GM12878 (cell line): ENCODE measurements around the gene MEDAG. TPM values are rescaled to one million over a fixed set of nuclear protein-coding genes. Genes with fewer than 3 reads are reported as not detected.

Source experiments
- ATF7 ChIP-seq: fragments of 450-650 bp; IDR thresholded peaks from 2 replicates; pipeline ENCODE4 v1.6.1; 2016; ENCODE audit warnings: low read depth, mild to moderate bottlenecking
- JUND ChIP-seq: IDR thresholded peaks from 2 replicates; pipeline ENCODE4 v1.6.1; 2012; ENCODE audit warnings: low read depth, mild to moderate bottlenecking, low read length, improper control_type of control experiment, moderate library complexity
- POLR2A ChIP-seq: IDR thresholded peaks from 2 replicates; pipeline ENCODE4 v1.6.1; 2011; ENCODE audit warnings: low read depth, mild to moderate bottlenecking, low read length
- ZBED1 ChIP-seq: IDR thresholded peaks from 2 replicates; pipeline ENCODE4 v1.6.1; 2016; ENCODE audit warnings: borderline replicate concordance
- ZNF207 ChIP-seq: fragments of 450-650 bp; IDR thresholded peaks from 2 replicates; pipeline ENCODE4 v1.6.1; 2014; ENCODE audit warnings: antibody characterized with exemption, mild to moderate bottlenecking, borderline replicate concordance
- polyA plus RNA-seq, 11 experiments: library from polyadenylated mRNA; depleted of rRNA in 4 of 11; unstranded in 6 of 11; stranded (reverse) in 5 of 11; fragments of >200 nt; fragmentation: Nextera tagmentation in 4 of 11; fragmentation: Illumina TruSeq in 1 of 11; extraction: Ambion mirVana in 4 of 11; extraction: Trizol in 1 of 11; gene quantifications; 1 replicate in 1 of 11; 2 replicates in 10 of 11; pipeline versions ENCODE4 v1.2.1 to v1.2.3, GENCODE V29; 2011 to 2016; ENCODE audit warnings: inconsistent platforms in 2 of 11, missing spikeins in 2 of 11, low read depth in 1 of 11
- total RNA-seq, 4 experiments: library from RNA; depleted of rRNA in 3 of 4; stranded (reverse); fragments of >200 nt in 3 of 4; fragmentation: Illumina TruSeq in 1 of 4; extraction: Trizol in 1 of 4; gene quantifications; 2 replicates each; pipeline versions ENCODE4 v1.2.1 to v1.2.3, GENCODE V29; 2013 to 2021
- TF ChIP-seq, protein P1 (sequence below): fragments of 450-650 bp; formaldehyde crosslinking; IDR thresholded peaks from 2 replicates; pipeline ENCODE4 v1.5.0; 2022; ENCODE audit warnings: mild to moderate bottlenecking, missing genetic modification characterization
- TF ChIP-seq, protein P2 (sequence below): fragments of 450-650 bp; IDR thresholded peaks from 2 replicates; pipeline ENCODE4 v1.6.1; 2018; ENCODE audit warnings: mild to moderate bottlenecking, low read depth, moderate library complexity; ENCODE audit not compliant: partially characterized antibody

Gene MEDAG
- total and polyA plus RNA-seq, 10 of the 15 experiments (the other 5 are each of a cell fraction or from before 2014, with no cell fraction given) = 0.03 TPM; not detected in 9

DNA sequence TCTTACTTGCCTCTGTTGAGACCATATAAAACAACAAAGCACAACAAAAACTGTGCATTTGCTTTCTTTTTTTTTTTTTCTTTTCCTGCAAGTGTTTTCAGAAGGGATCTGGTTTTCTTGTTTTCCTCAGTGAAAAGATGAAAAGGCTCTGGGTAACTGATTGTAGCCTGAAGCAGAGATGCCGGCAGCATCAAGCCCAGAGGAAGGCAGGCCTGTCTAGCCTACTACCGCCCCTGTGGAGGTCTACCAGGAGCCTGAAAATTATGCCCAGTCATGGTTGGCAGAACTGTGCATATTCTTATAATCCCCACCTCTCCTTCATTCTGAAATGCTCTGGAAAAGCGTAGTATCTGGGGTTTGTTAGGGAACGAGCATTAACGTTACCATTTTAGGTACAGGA is 32.6 kb upstream of the MEDAG start (continued):
- TF ChIP-seq, protein P1, sequence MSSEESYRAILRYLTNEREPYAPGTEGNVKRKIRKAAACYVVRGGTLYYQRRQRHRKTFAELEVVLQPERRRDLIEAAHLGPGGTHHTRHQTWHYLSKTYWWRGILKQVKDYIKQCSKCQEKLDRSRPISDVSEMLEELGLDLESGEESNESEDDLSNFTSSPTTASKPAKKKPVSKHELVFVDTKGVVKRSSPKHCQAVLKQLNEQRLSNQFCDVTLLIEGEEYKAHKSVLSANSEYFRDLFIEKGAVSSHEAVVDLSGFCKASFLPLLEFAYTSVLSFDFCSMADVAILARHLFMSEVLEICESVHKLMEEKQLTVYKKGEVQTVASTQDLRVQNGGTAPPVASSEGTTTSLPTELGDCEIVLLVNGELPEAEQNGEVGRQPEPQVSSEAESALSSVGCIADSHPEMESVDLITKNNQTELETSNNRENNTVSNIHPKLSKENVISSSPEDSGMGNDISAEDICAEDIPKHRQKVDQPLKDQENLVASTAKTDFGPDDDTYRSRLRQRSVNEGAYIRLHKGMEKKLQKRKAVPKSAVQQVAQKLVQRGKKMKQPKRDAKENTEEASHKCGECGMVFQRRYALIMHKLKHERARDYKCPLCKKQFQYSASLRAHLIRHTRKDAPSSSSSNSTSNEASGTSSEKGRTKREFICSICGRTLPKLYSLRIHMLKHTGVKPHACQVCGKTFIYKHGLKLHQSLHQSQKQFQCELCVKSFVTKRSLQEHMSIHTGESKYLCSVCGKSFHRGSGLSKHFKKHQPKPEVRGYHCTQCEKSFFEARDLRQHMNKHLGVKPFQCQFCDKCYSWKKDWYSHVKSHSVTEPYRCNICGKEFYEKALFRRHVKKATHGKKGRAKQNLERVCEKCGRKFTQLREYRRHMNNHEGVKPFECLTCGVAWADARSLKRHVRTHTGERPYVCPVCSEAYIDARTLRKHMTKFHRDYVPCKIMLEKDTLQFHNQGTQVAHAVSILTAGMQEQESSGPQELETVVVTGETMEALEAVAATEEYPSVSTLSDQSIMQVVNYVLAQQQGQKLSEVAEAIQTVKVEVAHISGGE (CRISPR knock-in tag) = no peak
- TF ChIP-seq ZBED1 (no peak), JUND (no peak), POLR2A (no peak), ATF7 (no peak), ZNF207 (no peak)
- TF ChIP-seq, protein P2, sequence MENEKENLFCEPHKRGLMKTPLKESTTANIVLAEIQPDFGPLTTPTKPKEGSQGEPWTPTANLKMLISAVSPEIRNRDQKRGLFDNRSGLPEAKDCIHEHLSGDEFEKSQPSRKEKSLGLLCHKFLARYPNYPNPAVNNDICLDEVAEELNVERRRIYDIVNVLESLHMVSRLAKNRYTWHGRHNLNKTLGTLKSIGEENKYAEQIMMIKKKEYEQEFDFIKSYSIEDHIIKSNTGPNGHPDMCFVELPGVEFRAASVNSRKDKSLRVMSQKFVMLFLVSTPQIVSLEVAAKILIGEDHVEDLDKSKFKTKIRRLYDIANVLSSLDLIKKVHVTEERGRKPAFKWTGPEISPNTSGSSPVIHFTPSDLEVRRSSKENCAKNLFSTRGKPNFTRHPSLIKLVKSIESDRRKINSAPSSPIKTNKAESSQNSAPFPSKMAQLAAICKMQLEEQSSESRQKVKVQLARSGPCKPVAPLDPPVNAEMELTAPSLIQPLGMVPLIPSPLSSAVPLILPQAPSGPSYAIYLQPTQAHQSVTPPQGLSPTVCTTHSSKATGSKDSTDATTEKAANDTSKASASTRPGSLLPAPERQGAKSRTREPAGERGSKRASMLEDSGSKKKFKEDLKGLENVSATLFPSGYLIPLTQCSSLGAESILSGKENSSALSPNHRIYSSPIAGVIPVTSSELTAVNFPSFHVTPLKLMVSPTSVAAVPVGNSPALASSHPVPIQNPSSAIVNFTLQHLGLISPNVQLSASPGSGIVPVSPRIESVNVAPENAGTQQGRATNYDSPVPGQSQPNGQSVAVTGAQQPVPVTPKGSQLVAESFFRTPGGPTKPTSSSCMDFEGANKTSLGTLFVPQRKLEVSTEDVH = no peak
